ENCODE data around the gene MAPK1.

DNA sequence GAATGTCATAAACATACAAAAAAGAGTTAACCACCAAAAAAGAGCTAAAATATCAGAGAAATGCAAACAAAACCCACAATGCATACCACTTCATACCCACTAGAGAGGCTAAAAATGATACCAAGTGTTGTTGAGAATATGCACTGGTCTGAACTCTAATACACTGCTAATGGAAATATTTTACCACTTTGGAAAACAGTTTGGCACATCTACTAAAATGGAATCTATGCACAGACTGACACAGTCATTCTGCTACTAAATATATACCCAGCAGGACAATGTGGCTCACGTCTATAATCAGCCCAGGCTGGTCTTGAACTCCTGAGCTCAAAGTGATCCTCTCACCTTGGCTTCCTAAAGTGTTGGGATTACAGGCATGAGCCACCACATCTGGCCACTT is 18.0 kb downstream of the MAPK1 start:
- TF ChIP-seq, protein P1, sequence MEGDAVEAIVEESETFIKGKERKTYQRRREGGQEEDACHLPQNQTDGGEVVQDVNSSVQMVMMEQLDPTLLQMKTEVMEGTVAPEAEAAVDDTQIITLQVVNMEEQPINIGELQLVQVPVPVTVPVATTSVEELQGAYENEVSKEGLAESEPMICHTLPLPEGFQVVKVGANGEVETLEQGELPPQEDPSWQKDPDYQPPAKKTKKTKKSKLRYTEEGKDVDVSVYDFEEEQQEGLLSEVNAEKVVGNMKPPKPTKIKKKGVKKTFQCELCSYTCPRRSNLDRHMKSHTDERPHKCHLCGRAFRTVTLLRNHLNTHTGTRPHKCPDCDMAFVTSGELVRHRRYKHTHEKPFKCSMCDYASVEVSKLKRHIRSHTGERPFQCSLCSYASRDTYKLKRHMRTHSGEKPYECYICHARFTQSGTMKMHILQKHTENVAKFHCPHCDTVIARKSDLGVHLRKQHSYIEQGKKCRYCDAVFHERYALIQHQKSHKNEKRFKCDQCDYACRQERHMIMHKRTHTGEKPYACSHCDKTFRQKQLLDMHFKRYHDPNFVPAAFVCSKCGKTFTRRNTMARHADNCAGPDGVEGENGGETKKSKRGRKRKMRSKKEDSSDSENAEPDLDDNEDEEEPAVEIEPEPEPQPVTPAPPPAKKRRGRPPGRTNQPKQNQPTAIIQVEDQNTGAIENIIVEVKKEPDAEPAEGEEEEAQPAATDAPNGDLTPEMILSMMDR (conservative IDR thresholded peaks at IDR 0.05; ENCODE audit: low read depth, low read length) = no peak
- TF ChIP-seq EZH2 (IDR thresholded peaks at IDR 0.05; ENCODE audit: borderline replicate concordance, low read depth, low read length, poor library complexity, severe bottlenecking) = no peak
